NCI-H748 treated with DMSO at 0.1 percent for 48 hours (cell line): ENCODE measurements around the gene CNTN5.
A peak's percentile ranks its signal among the peaks of the same experiment; 100 is the strongest.

Experiments used
- DNase-seq: peaks from one replicate; lab custom pipeline; 2025; lab: John Stamatoyannopoulos, UW

CNTN5 gene

GRCh38 chr11:99925968-99926367, 905.2 kb downstream of the CNTN5 start:
- DNase-seq: no peak

- no peak for DNase-seq
These were observed 911.9 kb downstream of the CNTN5 start for GRCh38 chr11:99932684-99933083.

GRCh38 chr11:99934008-99934407, 913.3 kb downstream of the CNTN5 start:
- no peak for DNase-seq

GRCh38 chr11:99937330-99937729, 916.6 kb downstream of the CNTN5 start:
- peak; percentile 28 for DNase-seq

- DNase-seq: no peak
These were observed 932.1 kb downstream of the CNTN5 start for GRCh38 chr11:99952816-99953215.

- DNase-seq: no peak
These were observed 939.8 kb downstream of the CNTN5 start for GRCh38 chr11:99960536-99960935.

GRCh38 chr11:99968336-99968735, 947.6 kb downstream of the CNTN5 start:
- no peak for DNase-seq

GRCh38 chr11:99973993-99974392, 953.2 kb downstream of the CNTN5 start:
- DNase-seq: no peak

- no peak for DNase-seq
These were observed 958.3 kb downstream of the CNTN5 start for GRCh38 chr11:99979042-99979441.

- no peak for DNase-seq
These were observed 967.2 kb downstream of the CNTN5 start for GRCh38 chr11:99987821-99988470.

- DNase-seq: no peak
These were observed 967.7 kb downstream of the CNTN5 start for GRCh38 chr11:99988471-99988837.

- DNase-seq: no peak
These were observed 983.2 kb downstream of the CNTN5 start for GRCh38 chr11:100003985-100004384.

GRCh38 chr11:100004541-100004940, 983.8 kb downstream of the CNTN5 start:
- DNase-seq: no peak

- DNase-seq: no peak
These were observed 987.7 kb downstream of the CNTN5 start for GRCh38 chr11:100008417-100008816.

GRCh38 chr11:100009728-100010127, 989.0 kb downstream of the CNTN5 start:
- peak; percentile 5 for DNase-seq

GRCh38 chr11:100010393-100010792, 989.6 kb downstream of the CNTN5 start:
- DNase-seq: no peak

- no peak for DNase-seq
These were observed 990.9 kb downstream of the CNTN5 start for GRCh38 chr11:100011697-100012096.

- no peak for DNase-seq
These were observed 992.3 kb downstream of the CNTN5 start for GRCh38 chr11:100013011-100013410.

- DNase-seq: no peak
These were observed 1011.2 kb downstream of the CNTN5 start for GRCh38 chr11:100031973-100032372.

GRCh38 chr11:100061006-100061405, 1040.3 kb downstream of the CNTN5 start:
- no peak for DNase-seq

- no peak for DNase-seq
These were observed 1045.7 kb downstream of the CNTN5 start for GRCh38 chr11:100066399-100066798.

- no peak for DNase-seq
These were observed 1047.4 kb downstream of the CNTN5 start for GRCh38 chr11:100068116-100068515.

- DNase-seq: no peak
These were observed 1051.4 kb downstream of the CNTN5 start for GRCh38 chr11:100072131-100072530.

GRCh38 chr11:100080381-100080780, 1059.6 kb downstream of the CNTN5 start:
- DNase-seq: no peak

GRCh38 chr11:100080821-100081220, 1060.1 kb downstream of the CNTN5 start:
- DNase-seq: no peak
